ENCODE results near the gene CSNK2A1. TPM values are rescaled to one million over a fixed set of nuclear protein-coding genes. Genes with fewer than 3 reads are reported as not detected.

The CSNK2A1 gene
- total RNA-seq, result 157 and 188 TPM in 2 replicates

DNA sequence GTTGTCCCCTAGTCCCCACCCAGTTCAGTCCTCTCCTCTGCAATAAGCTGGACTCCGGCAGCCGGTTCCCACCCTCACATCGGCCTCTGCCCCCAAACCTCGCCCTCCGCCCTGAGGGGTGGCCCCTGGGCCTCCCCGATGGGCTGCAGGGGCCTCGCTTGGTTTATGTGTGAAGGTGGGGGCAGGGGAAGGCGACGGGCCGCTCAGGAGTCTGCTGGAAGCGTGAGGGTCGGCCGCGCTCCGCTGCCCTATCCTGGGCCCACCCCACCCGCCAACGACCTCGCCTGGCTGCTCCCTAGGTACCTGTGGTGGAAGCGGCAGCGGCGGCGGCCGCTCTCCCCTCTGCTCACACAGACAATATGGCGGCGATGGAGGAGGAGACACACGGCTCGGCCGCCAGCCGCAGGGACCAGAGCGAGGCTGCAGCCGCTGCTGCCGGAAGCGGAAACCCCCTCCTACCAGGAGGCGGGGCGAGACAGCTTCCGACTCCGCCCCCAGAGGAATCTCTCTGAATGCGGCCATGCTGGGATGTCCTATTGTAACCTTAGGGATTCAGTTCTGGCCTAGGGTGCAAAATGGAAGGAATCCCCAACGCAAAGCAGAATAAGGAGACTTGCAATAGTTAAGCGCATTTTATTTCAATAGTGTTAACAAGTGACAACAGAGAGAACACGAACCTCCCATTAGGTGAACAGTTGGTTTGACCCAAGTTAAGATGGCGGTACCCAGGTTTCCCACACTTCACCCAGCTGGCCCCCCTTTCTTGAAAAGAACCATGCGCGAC, at the start of gene CSNK2A1:
Gene CSNK2A1, minus strand, starts transcription at position 422 of the 784 bp plus-strand sequence. CDS start 35,239 bp downstream, outside the sequence.

DNA sequence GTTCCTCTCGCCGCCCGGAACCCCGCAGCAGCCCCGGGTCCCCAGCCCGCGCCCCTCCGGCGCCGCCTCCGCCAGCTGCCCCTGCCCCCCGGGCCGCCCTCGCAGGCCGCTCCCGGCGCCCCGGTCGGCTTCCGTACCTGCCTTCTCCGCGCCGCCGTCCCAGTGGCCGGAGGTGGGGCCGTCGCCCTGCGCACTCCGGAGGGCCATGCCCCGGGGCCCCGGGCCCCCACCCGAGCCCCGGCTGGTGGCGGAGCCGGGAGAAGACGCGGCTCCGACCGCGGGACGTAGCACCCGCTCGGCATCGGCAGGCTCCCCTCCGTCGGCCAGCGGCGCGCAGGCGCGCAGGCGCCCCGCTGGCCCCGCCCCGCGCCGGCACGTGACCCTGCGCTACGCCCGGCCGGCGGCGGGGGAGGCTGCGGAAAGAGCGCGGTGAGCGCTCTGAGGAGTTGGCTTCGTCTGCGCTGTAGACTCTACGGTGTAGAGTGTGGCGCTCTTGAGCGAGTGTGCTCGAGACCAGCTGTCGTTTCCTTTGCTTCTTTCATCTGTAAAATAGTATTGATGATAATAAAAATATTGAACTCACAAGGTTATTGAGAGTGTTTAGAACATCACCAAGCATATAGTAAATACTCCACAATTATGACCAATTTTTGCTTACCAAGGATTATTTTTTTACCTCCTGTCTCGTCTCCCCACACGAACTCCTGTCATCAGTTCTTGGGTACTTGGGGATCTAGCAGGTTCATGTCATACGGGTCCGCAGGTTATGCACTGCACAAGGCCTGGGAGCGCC, 81.2 kb downstream of the CSNK2A1 start, which contains the start of gene TBC1D20:
Gene TBC1D20, minus strand, starts transcription at position 335 of the 793 bp plus-strand sequence. Its CDS starts 128 bp downstream, at position 207.

Other genes with a start within 250 kb of the CSNK2A1 start
- gene ZCCHC3, start 246.2 kb downstream of the CSNK2A1 start, total RNA-seq, result 13.9 and 14.1 TPM in 2 replicates
- gene SOX12, start 218.2 kb downstream of the CSNK2A1 start, total RNA-seq, result 5.8 and 9.9 TPM in 2 replicates
- gene NRSN2, start 196.7 kb downstream of the CSNK2A1 start, total RNA-seq, result 35.2 and 44.0 TPM in 2 replicates
- 152 and 266 TPM in 2 replicates for gene TRIB3, start 163.0 kb downstream of the CSNK2A1 start, total RNA-seq
- 75.1 and 114 TPM in 2 replicates for gene RBCK1, start 135.5 kb downstream of the CSNK2A1 start, total RNA-seq
- gene TBC1D20, start 81.3 kb downstream of the CSNK2A1 start, total RNA-seq, result 36.1 and 51.9 TPM in 2 replicates
- gene TCF15, start 66.5 kb upstream of the CSNK2A1 start, total RNA-seq, result not detected in 2 replicates
- gene SRXN1, start 109.4 kb upstream of the CSNK2A1 start, total RNA-seq, result 108 and 112 TPM in 2 replicates
- gene SCRT2, start 132.0 kb upstream of the CSNK2A1 start, total RNA-seq, result not detected in 2 replicates
- 0.12 TPM in 1 of 2 replicates, not detected in the other for gene SLC52A3, start 224.7 kb upstream of the CSNK2A1 start, total RNA-seq

Data from uterine smooth muscle cell (primary cell).